ENCODE data around the gene CPNE5.

Gene CPNE5

GRCh38 chr6:36834576-36835341, 4.5 kb downstream of the CPNE5 start:
- DNase-seq = no peak

- DNase-seq = no peak
These were observed 6.0 kb downstream of the CPNE5 start for GRCh38 chr6:36833182-36833789.

GRCh38 chr6:36832313-36832712, 6.9 kb downstream of the CPNE5 start:
- no peak for DNase-seq

- DNase-seq = no peak
These were observed 8.7 kb downstream of the CPNE5 start for GRCh38 chr6:36830577-36830976.

- no peak for DNase-seq
These were observed 9.2 kb downstream of the CPNE5 start for GRCh38 chr6:36829919-36830544.

- DNase-seq = no peak
These were observed 11.8 kb downstream of the CPNE5 start for GRCh38 chr6:36827261-36828079.

GRCh38 chr6:36826520-36827227, 12.6 kb downstream of the CPNE5 start:
- no peak for DNase-seq

- DNase-seq = no peak
These were observed 13.2 kb downstream of the CPNE5 start for GRCh38 chr6:36825994-36826393.

- no peak for DNase-seq
These were observed 13.8 kb downstream of the CPNE5 start for GRCh38 chr6:36825452-36825851.

GRCh38 chr6:36824253-36824652, 15.0 kb downstream of the CPNE5 start:
- DNase-seq = no peak

GRCh38 chr6:36823421-36824096, 15.7 kb downstream of the CPNE5 start:
- no peak for DNase-seq

GRCh38 chr6:36822506-36823269, 16.6 kb downstream of the CPNE5 start:
- no peak for DNase-seq

- DNase-seq = no peak
These were observed 17.5 kb downstream of the CPNE5 start for GRCh38 chr6:36821581-36822335.

- DNase-seq = no peak
These were observed 18.3 kb downstream of the CPNE5 start for GRCh38 chr6:36820700-36821580.

GRCh38 chr6:36818756-36819155, 20.5 kb downstream of the CPNE5 start:
- no peak for DNase-seq

GRCh38 chr6:36817847-36818246, 21.4 kb downstream of the CPNE5 start:
- DNase-seq = no peak

- no peak for DNase-seq
These were observed 21.9 kb downstream of the CPNE5 start for GRCh38 chr6:36817176-36817817.

GRCh38 chr6:36815962-36816735, 23.1 kb downstream of the CPNE5 start:
- DNase-seq = no peak
